Activated T-cell treated with anti-CD3 and anti-CD28 coated beads for 1 hour (primary cell): ENCODE measurements around the gene CCDC192.

Source experiments
- DNase-seq: peaks from one replicate; pipeline ENCODE4 v3.0.0-alpha.2; 2020; ENCODE audit warnings: low read depth

The CCDC192 gene

DNA sequence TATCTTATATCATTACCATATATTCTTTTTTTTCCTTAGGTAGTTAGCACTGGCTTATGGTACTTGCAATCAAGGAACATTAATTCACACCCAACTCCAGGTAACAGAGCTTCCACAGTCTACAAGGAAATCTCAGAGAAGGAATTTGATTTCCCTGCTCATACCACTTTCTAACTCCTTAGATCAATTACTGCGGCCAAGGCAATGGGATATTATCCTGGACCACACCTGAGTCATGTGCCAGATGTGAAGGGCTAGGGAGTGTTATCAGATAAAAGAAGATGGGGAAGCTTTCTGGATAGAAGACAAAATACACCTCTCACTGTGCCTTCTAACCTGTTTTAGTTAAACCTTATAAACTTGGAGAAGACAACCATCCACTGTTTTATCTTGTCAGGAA, 181.2 kb downstream of the CCDC192 start:
- DNase-seq, result no peak

DNA sequence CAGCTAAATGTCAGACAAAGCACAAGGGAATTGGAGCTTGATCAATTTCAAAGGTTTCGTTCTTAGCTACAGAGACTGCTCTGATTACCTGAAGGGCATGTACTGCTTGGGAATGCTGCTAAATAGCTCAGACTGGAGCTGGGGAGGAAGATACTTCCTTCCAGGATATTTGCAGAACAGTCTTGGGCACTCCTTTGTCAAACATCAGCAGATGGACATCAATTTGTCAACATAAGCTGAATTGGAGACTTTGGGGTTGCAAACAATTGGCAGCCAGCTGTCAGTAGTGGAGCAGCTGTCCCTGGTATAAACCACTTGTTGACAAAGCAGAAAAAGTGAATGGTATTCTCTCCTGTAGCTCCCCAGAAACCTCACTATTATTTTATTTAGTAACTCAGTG, 182.0 kb downstream of the CCDC192 start:
- DNase-seq, result no peak

DNA sequence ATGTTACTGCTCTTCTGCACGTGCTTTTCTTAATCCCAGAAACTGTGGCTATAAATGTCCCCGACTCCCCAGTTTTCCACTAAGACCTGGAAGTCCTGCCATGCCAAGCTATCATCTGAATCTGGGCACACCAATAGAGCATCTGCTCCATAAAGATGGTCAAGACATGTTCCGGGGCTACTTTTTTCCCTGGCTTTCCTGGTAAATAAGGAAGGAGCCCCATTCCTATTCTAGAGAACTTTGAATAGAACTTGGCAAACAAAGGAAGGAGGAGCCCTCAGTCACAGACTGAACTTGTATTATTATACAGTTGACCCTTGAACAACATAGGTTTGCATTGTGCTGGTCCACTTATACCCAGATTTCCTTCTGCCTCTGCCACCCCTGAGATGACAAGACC, 182.9 kb downstream of the CCDC192 start:
- no peak for DNase-seq

DNA sequence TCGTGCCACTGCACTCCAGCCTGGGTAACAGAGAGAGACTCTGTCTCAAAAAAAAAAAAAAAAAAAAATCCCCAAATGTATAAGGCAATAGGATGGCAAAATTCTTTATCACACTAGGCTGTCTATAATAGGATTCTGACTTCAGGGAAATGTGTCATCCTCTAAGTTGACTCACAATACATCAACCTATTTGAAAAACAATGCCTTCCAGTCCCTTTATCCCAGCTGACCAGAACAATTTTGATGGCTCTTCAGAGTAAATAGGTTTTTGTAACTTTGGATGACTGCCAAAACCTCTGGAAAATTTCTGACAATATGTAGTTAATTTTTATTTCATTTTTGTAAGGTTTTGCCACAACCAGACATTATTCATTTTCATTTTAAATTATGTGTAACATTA, 184.1 kb downstream of the CCDC192 start:
- no peak for DNase-seq

DNA sequence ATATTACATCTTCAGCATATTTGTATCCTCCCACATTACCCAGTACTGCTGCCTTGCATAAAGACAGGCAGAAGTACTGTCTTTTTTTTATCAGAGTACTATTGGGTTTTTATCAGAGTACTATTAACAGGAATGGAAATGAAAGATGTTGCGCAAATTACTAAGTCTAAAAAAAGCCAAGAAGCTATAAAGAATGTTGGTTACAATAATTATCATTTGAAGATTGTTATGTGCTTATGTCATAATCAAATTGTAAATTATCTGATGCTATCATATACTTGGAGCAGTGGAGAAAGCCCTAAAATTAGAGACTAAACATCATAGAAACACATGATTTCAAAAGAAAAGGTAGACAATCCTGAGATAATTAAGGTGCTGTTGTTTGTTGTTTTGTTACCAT, 188.8 kb downstream of the CCDC192 start:
- no peak for DNase-seq

DNA sequence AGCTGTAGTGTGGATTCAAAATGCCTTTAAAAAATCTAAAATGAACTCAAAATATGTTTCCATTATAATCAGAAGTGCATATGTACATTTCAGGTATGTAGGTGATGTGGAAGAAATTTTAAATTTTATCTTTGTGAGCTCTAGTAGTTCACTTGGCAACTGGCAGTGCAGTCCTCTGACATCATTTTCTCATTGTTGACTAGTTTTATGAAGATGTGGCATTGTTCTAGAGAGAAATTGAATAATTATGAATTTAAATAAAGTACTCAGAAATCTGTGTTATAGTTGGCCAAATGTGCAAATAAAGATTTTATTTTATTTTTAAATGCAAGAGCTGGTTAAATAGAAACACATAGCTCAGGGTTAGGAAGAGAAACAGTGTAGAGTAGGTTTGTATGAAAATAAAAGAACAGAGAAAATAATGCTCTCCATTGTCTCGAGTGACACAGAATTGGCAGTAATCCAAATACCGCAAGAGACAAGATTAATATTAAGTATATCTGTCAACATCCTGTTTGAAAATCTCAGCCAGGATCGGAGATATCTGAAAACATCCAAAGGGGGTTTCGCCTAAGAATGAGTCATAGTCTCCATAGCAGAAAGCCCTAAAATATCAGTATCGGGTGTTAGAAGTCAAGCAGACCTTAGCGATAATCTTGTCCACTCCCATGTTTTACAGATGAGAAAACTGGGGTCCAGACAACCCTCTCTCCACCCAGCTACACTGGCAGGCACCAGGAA, 189.4 kb downstream of the CCDC192 start:
- no peak for DNase-seq

DNA sequence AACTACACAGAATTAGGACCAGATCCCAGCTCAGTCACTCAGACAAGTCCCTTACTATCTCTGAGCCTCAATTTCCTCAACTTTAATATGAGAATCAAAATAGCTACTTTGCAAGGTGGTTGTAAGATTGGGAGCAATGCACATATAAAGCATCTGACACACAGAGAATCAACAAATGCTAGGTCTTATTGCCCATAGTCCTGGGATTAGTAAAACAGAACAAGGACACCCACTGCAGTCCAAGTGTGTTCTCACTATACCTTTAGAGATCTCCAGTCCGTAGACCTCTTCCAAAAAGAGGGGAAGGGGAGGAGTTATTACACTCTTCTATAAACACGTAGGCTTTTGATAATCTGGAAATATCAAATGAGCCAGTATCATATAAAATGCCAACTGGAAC, 190.0 kb downstream of the CCDC192 start:
- no peak for DNase-seq

DNA sequence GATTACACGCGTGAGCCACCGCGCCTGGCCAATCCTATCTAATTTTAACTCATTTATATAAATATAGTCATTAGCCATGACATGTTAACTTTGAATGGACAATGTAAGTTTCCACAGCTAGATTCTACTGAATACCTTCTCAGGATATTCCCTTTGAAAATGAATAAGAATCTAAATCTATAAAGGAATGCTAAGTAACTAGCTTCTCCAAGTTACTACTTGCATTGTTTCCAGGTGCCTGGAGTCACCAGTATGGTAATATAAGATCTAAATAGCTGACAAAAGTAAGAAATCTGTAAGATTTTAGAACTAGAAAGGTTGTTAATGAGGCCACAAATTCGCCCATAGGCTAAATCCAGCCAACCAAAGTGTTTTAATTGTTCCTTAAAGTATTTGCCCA, 191.3 kb downstream of the CCDC192 start:
- DNase-seq, result no peak

DNA sequence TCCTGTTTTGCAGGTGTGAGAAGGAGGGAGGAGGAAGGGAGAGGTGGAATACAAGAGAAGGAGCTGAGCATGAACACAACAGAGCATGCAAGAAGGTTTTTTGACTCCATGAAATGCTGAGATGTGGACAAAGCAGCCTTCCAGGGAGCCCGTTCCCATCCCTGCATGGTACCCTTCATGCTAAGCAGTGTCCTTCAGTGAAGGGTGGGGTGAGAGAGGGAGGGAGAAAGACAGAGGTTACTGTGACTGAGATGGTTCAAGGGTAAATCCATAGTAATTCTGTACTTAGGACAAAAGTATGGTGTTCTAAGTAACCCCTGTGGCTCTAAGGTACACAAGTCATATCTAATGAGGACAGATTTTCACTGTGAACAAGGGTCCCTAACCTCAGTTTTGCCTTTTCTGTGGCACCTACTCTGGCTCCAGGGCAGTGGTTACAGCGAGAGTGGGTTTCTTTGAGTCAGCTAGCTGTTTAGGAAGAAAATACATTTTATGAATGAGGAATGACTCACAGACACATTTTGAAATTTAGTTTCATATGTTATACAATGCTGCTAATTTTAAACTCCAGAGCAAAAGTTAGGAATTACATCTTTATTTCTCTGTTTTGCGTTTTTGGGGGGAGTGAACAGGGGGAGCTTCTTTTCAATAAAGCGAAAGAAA, 195.5 kb downstream of the CCDC192 start:
- DNase-seq, result no peak

DNA sequence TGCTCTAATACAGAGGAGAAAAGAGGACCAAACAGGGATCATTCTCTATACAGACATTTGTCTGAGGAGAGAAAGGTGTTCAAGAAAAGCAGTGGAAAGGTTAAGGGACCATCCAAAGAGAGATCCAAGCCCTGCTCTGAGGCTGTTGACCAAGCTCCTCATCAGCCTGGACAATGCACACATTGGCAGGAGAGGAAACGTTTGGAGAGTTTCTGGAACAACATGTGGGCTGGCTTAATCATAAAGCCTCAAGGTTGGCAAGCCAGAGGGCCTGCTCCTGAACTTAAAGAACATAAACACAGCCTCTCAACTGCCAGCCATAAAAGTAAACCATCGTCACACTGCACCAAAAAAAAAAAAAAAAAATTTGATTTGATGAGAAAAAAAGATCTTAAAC, 196.0 kb downstream of the CCDC192 start:
- DNase-seq, result no peak

DNA sequence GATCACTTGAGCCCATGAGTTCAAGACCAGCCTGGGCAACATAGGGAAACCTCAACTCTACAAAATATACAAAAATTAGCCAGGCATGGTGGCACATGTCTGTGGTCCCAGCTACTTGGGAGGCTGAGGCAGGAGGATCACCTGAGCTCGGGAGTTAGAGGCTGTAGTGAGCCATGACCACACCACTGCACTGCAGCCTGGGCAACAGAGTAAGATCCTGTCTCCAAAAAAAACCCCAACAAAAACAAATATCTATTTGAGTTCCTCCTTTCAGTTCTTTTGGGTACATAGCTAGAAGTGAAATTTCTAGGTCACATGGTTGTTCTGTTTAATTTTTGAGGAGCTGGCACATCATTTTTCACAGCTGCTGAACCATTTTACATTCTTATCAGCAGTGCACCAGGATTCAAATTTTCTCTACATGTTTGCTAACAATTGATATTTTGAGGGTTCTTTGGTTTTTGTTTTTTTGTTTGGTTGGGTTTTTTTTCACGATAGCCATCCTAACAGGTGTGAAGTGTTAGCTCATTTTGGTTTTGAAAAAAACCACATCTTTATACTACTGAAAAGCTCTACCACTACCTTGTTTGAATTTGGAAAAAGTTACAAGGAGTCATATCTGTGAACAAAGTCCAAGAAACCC, 203.5 kb downstream of the CCDC192 start:
- DNase-seq, result no peak

DNA sequence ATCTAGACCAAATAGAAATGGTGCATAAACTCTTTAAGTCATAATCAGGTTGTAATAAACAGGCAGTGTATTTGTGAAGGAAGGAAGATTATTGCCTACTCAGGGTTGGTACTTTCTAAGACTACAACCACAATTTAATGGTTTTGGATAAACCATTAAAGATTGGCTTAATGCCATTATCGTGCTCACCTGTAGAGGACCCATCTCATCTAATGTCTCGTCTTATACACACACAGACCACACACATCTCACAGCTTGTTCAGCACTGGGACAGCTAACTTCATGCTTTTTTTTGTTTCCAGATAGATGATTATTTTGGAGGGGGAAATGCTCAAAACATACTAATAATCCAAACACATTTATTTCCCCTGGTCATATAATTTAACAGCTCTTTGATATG, 204.7 kb downstream of the CCDC192 start:
- no peak for DNase-seq

DNA sequence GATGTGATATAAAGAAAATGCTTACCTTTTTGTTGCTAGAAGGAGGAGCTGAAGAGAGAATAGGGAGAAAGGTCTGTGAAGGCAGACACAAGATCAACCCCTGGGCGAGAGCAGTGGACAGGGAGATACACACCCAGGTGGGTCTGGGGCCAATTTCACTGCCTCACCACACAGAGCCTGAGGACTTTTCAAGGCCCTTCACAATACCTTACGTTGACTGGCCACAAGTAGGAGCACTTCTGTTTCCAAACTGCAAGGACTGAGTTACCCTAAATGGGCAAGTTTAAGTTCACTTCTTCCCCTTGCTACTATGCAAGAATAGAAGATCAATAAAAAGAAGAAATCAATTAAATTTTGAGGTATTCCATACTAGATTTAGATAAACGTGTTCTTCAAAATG, 205.9 kb downstream of the CCDC192 start:
- no peak for DNase-seq

DNA sequence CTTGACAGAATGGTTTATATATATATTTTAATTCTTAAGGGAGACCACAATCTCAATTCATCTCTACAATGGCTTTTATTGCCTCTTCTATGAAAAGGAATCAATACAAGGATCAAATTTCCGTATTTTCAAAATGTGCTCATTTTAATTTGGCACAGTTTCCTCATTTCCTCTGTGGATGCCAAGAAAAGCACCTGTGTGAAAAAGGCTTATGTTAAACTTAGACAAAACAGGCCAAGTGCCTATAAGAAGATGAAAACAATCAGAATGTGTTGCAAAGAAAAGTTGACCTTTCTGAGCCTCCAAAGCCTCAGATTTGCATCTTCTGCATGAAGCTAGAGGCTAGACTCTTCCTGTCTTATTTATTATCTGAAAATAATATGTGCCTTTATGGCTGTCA, 206.6 kb downstream of the CCDC192 start:
- DNase-seq, result no peak

DNA sequence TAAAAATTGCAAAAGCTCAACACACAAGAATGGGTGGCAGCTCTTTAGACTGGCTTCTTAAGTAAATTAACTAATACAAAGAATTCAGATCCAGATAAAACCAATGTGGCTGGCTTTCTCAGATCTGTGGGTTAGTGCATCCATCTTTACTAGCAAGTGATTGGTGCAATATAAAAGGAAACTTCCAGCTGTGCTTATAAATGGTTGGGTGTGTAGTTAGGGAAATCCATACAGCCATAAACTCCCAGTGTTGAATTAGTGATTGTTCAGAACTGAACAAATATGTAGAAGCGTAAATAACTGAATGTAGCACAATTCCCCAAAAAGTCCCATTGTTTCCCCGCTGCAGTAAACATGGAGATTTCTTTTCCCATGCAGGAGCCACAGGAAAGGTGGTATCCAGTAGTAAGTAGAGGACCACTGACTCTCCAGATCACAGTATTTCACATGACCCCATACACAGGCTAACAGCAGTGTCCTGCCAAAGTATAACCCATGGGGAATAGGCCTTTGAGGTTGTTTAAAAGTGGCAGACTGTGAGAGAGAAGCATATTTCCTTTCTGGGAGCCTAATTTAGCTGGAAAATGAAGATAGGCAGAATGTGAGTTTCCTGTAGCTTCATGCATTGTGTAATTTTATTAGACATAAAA, 207.2 kb downstream of the CCDC192 start:
- no peak for DNase-seq

DNA sequence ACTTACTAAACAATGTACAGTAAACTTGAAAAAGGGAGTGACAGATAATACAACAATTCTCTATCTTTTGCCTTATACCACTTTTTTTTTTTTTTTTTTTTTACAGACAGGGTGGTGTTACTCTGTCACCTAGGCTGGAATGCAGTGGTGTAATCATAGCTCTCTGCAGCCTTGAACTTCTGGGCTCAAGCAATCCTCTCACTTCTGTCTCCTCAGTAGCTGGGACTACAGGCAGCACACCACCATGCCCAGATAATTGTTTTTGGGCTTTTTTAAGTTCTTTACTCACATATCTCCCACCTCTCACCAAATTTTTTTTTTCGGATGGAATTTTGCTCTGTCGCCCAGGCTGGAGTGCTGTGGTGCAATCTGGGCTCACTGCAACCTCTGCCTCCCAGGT, 208.4 kb downstream of the CCDC192 start:
- no peak for DNase-seq

DNA sequence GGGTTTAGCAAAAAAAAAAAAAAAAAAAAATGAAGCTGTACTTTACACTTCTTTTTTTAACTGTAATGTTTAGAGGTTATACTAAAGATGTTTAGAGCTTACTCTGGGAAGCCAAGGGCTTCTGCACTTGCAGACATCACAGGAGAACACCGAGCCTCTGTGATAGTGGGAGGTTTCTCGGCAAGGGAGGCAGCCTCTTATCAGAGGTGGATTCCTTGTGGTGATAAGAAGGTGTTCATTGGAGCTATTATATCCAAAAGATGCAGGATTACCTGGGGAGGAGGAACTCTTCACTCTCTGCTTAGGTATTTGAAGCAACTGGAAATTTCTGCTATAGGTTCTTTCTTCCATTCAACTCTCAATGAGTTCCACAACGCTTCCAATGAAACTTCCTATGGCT, 209.2 kb downstream of the CCDC192 start:
- no peak for DNase-seq

DNA sequence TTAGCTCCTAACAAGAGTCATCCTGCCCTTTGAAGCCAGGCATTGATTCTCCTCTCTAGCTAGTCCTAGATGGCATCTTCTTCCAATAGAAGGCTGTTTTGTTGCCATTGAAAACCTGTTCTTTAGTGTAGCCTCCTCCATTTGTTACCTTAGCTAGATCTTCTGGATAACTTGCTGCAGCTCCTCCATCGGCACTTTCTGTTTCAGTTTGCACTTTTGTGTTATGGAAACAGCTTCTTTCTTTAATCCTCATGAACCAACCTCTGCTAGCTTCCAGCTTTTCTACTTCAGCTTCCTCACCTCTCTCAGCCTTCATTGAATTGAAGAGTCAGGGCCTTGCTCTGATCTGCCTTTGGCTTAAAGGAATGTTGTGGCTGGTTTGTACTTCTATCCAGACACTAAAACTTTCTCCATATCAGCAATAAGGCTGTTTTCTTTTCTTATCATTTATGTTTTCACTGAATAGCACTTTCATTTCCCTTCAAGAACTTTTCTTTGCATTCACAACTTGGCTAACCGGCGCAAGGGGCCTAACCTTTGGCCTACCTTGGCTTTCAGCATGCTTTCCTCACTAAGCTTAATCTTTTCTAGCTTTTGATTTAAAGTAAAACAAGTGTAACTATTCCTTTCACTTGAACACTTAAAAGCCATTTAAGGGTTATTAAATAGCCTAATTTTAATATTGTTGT, 213.8 kb downstream of the CCDC192 start:
- DNase-seq, result no peak

DNA sequence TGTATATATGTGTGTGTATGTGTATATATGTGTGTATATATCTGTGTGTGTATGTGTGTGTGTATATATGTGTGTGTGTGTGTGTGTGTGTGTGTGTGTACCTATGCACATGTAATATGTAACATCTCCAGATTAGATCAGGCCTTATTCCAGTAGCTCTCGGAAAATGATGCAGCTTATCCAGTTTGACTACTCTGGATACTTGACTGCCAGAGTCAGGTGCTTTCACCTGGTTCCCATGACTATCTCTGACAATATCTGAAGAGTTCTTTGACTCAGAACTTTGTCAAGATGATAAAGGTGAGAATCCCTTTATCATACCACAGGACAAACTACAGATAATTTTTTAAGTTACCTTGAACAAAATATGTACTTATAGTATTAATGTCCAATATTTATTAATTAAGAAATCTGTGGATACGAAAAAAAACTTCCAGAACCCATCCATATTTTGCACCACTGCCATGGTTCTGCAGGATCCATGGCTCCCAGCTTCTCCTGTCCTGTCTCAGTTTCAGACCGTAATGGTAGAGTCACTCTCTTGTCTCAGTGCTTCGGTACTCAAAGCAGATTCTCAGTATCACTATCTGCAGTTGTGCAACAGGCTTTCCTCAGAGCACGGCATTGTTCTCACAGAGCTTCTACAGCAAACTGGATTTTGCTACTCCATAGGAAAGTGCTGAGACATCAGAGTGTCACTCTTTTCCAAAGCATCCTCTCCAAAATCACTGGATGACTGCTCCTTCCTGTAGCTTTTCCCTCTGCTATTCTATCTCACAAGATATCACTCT, 216.0 kb downstream of the CCDC192 start:
- DNase-seq, result no peak

DNA sequence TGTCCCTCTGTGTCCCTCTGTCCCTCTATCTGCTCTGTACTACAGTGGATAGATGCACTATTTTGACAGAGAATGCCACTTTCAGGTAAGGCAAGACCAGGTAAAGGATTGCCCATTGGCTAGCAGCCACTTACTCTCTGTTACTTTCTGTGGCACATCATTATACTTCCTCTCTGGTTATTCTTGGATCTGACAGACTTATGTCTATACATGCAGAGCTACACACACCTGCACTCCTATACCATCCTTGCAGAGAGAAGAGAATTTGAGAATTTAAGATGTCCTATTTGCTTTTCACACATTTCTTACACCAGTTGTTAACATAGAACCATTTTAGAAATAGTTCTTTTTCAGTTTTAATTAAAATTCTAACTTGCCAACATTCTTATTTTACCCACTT, 216.6 kb downstream of the CCDC192 start:
- no peak for DNase-seq

DNA sequence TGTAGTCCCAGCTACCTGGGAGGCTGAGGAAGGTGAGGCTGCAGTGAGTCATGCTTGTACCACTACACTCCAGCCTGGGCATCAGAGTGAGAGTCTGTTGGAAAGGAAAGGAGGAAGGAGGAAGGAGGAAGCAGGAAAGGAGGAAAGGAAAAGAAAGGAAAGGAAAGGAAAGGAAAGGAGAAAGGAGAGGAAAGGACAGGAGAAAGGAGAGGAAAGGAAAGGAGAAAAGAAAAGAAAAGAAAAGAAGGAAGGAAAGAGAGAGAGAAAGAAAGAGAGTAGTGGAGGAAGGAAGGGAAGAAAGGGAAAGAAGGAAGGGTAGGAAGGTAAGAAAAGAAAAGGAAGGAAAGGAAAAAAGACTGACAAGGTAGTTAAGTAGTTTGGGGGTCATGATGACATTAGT, 217.7 kb downstream of the CCDC192 start:
- no peak for DNase-seq

DNA sequence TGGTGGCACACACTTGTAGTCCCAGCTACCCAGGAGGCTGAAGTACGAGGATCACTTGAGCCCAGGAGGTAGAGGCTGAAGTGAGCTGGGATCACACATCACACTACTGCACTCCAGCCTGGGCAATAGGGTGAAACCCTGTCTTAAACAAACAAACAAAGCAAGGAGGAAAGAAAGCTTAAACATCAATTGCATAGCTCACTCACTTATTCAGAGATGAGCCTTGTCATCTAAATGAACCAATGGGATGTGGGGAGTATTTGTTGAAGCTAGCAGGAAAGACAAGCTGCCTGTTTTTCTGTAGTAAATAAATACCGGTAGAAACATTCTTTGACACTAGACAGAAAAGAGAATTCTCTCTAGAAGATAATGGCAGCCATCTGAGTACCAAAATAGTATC, 219.4 kb downstream of the CCDC192 start:
- no peak for DNase-seq
